Sigmoid colon (tissue), 4 donors: ENCODE measurements around the gene TNFSF4.

Experiments used
- EP300 ChIP-seq, 4 donors: sonication (generic); formaldehyde crosslinking; IDR thresholded peaks; one replicate each; pipeline ENCODE4 v1.6.1; 2017; ENCODE audit warnings: antibody characterized with exemption in 4 of 4
- POLR2A ChIP-seq, 2 donors: fragments of 450-650 bp; IDR thresholded peaks; one replicate each; pipeline ENCODE4 v1.6.1; 2016; ENCODE audit warnings: antibody characterized with exemption in 2 of 2, mild to moderate bottlenecking in 2 of 2, moderate library complexity in 2 of 2
- POLR2AphosphoS5 ChIP-seq, 4 donors: sonication (generic); formaldehyde crosslinking; IDR thresholded peaks; one replicate each; pipeline ENCODE4 v1.6.1; 2017; ENCODE audit warnings: antibody characterized with exemption in 4 of 4
- TF ChIP-seq, protein P1 (sequence below), 4 experiments: fragments of 450-650 bp in 3 of 4; fragments of 200-600 bp in 1 of 4; IDR thresholded peaks; one replicate each; pipeline ENCODE4 v1.5.1; 2016 to 2019; ENCODE audit warnings: antibody characterized with exemption in 4 of 4, mild to moderate bottlenecking in 3 of 4, moderate library complexity in 2 of 4

DNA sequence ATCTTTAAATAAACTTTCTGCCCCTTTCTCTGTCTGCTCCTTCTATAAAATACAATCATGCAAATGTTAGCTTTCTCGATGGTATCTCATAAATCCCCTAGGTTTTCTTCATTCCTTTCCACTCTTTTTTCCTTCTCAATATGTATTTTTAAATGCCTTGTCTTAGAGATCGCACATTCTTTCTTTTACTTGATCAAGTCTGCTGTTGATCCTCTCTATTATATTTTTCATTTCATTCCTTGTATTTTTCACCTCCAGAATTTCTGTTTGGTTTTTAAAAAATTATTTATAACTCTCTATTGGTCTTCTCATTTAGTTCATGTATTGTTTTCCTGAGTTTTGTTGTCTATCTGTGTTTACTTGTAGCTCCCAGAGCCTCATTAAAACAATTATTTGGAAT, 36.0 kb downstream of the TNFSF4 start:
- TF ChIP-seq, protein P1, sequence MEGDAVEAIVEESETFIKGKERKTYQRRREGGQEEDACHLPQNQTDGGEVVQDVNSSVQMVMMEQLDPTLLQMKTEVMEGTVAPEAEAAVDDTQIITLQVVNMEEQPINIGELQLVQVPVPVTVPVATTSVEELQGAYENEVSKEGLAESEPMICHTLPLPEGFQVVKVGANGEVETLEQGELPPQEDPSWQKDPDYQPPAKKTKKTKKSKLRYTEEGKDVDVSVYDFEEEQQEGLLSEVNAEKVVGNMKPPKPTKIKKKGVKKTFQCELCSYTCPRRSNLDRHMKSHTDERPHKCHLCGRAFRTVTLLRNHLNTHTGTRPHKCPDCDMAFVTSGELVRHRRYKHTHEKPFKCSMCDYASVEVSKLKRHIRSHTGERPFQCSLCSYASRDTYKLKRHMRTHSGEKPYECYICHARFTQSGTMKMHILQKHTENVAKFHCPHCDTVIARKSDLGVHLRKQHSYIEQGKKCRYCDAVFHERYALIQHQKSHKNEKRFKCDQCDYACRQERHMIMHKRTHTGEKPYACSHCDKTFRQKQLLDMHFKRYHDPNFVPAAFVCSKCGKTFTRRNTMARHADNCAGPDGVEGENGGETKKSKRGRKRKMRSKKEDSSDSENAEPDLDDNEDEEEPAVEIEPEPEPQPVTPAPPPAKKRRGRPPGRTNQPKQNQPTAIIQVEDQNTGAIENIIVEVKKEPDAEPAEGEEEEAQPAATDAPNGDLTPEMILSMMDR (IDR thresholded peaks at IDR 0.05) = no peak
- TF ChIP-seq POLR2A (IDR thresholded peaks at IDR 0.05) (no peak), POLR2AphosphoS5 (IDR thresholded peaks at IDR 0.05) (no peak), EP300 (IDR thresholded peaks at IDR 0.05) (no peak)
